ENCODE data around the gene KNDC1. TPM values are rescaled to one million over a fixed set of nuclear protein-coding genes. Genes with fewer than 3 reads are reported as not detected.

The KNDC1 gene
- total and polyA plus RNA-seq, 2 experiments from 2014 or later, result 1.8 to 16.0 TPM

DNA sequence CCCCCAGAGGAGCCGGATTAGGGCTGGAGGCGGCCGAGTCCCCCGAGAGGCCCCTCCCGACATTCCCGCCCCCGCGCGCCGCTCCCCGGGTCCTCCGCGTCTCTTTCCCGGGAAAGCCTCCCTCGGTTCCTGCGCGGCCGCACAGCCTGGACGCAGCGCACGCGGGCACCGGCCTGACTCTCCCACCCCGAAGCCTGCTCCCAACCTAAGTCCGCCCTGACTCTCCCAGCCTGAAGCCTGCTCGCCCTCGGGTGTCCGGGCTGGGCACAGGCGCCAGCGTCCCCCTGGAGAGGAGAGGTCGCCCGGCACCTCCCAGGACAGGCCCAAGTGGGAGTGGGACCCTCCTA lies 77.2 kb downstream of the KNDC1 start:
- ATAC-seq (peak; percentile 36), DNase-seq (ENCODE audit: low spot score) (peak; percentile 64)
- peak overlapping the region; percentile 66 for H3K4me3 ChIP-seq
- Mint-ChIP-seq H3K4me1 (peaks cover 15% of the 10 kb centered on the region), H3K36me3 (ENCODE audit: low read depth) (peaks cover 5% of the 10 kb centered on the region; the same call in 2 of the 3 replicates), H3K4me3 (peak overlapping the region; percentile 70), H3K27ac (no peak overlapping the region), H3K9me3 (no peaks in the 10 kb centered on the region; the same call in 2 of the 3 replicates), H3K27me3 (ENCODE audit: insufficient read depth, low read depth, poor library complexity) (peaks cover 57% of the 10 kb centered on the region)
- H3K4me1 ChIP-seq (ENCODE audit: insufficient read depth), result peaks cover 17% of the 10 kb centered on the region
- H3K9me2 ChIP-seq (ENCODE audit: insufficient read depth), result 0 out of 2 replicates have a peak, but pooled peaks cover 3% of the 10 kb centered on the region
- H3K27ac ChIP-seq (ENCODE audit: low read depth), result no peak overlapping the region
- H4K20me1 ChIP-seq (replicated peaks; ENCODE audit: insufficient read depth), result no peaks in the 10 kb centered on the region; the same call in 1 of the 2 replicates
- H3K79me2 ChIP-seq (replicated peaks; ENCODE audit: insufficient read depth), result peaks cover 4% of the 10 kb centered on the region; the same call in 1 of the 2 replicates
- peak overlapping the region; percentile 69; the same call in 1 of the 2 replicates for H2AFZ ChIP-seq
- TF ChIP-seq, protein P1, sequence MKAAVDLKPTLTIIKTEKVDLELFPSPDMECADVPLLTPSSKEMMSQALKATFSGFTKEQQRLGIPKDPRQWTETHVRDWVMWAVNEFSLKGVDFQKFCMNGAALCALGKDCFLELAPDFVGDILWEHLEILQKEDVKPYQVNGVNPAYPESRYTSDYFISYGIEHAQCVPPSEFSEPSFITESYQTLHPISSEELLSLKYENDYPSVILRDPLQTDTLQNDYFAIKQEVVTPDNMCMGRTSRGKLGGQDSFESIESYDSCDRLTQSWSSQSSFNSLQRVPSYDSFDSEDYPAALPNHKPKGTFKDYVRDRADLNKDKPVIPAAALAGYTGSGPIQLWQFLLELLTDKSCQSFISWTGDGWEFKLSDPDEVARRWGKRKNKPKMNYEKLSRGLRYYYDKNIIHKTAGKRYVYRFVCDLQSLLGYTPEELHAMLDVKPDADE (IDR thresholded peaks at IDR 0.05), result no peak
- TF ChIP-seq ZNF114 (CRISPR knock-in tag; IDR thresholded peaks at IDR 0.05) (no peak), POLR2AphosphoS5 (IDR thresholded peaks at IDR 0.05; ENCODE audit: low read depth) (no peak), STAT1 (IDR thresholded peaks at IDR 0.05; ENCODE audit: unreplicated experiment) (no peak), JUNB (IDR thresholded peaks at IDR 0.05; ENCODE audit: unreplicated experiment) (no peak), NANOG (IDR thresholded peaks at IDR 0.05; ENCODE audit: borderline replicate concordance) (no peak), CREB1 (CRISPR knock-in tag; IDR thresholded peaks at IDR 0.05; ENCODE audit: low read depth) (no peak), ZNF331 (CRISPR knock-in tag; IDR thresholded peaks at IDR 0.05; ENCODE audit: low read depth) (no peak), EZH2phosphoT487 (IDR thresholded peaks at IDR 0.05; ENCODE audit: unreplicated experiment) (no peak), EZH2 (IDR thresholded peaks at IDR 0.05; ENCODE audit: low read depth, unreplicated experiment) (no peak)
- TF ChIP-seq, protein P2, sequence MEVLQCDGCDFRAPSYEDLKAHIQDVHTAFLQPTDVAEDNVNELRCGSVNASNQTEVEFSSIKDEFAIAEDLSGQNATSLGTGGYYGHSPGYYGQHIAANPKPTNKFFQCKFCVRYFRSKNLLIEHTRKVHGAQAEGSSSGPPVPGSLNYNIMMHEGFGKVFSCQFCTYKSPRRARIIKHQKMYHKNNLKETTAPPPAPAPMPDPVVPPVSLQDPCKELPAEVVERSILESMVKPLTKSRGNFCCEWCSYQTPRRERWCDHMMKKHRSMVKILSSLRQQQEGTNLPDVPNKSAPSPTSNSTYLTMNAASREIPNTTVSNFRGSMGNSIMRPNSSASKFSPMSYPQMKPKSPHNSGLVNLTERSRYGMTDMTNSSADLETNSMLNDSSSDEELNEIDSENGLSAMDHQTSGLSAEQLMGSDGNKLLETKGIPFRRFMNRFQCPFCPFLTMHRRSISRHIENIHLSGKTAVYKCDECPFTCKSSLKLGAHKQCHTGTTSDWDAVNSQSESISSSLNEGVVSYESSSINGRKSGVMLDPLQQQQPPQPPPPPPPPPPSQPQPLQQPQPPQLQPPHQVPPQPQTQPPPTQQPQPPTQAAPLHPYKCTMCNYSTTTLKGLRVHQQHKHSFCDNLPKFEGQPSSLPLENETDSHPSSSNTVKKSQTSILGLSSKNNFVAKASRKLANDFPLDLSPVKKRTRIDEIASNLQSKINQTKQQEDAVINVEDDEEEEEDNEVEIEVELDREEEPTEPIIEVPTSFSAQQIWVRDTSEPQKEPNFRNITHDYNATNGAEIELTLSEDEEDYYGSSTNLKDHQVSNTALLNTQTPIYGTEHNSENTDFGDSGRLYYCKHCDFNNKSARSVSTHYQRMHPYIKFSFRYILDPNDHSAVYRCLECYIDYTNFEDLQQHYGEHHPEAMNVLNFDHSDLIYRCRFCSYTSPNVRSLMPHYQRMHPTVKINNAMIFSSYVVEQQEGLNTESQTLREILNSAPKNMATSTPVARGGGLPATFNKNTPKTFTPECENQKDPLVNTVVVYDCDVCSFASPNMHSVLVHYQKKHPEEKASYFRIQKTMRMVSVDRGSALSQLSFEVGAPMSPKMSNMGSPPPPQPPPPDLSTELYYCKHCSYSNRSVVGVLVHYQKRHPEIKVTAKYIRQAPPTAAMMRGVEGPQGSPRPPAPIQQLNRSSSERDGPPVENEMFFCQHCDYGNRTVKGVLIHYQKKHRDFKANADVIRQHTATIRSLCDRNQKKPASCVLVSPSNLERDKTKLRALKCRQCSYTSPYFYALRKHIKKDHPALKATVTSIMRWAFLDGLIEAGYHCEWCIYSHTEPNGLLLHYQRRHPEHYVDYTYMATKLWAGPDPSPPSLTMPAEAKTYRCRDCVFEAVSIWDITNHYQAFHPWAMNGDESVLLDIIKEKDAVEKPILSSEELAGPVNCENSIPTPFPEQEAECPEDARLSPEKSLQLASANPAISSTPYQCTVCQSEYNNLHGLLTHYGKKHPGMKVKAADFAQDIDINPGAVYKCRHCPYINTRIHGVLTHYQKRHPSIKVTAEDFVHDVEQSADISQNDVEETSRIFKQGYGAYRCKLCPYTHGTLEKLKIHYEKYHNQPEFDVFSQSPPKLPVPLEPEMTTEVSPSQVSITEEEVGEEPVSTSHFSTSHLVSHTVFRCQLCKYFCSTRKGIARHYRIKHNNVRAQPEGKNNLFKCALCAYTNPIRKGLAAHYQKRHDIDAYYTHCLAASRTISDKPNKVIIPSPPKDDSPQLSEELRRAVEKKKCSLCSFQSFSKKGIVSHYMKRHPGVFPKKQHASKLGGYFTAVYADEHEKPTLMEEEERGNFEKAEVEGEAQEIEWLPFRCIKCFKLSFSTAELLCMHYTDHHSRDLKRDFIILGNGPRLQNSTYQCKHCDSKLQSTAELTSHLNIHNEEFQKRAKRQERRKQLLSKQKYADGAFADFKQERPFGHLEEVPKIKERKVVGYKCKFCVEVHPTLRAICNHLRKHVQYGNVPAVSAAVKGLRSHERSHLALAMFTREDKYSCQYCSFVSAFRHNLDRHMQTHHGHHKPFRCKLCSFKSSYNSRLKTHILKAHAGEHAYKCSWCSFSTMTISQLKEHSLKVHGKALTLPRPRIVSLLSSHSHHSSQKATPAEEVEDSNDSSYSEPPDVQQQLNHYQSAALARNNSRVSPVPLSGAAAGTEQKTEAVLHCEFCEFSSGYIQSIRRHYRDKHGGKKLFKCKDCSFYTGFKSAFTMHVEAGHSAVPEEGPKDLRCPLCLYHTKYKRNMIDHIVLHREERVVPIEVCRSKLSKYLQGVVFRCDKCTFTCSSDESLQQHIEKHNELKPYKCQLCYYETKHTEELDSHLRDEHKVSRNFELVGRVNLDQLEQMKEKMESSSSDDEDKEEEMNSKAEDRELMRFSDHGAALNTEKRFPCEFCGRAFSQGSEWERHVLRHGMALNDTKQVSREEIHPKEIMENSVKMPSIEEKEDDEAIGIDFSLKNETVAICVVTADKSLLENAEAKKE (CRISPR knock-in tag; IDR thresholded peaks at IDR 0.05), result no peak
- TF ChIP-seq, protein P3, sequence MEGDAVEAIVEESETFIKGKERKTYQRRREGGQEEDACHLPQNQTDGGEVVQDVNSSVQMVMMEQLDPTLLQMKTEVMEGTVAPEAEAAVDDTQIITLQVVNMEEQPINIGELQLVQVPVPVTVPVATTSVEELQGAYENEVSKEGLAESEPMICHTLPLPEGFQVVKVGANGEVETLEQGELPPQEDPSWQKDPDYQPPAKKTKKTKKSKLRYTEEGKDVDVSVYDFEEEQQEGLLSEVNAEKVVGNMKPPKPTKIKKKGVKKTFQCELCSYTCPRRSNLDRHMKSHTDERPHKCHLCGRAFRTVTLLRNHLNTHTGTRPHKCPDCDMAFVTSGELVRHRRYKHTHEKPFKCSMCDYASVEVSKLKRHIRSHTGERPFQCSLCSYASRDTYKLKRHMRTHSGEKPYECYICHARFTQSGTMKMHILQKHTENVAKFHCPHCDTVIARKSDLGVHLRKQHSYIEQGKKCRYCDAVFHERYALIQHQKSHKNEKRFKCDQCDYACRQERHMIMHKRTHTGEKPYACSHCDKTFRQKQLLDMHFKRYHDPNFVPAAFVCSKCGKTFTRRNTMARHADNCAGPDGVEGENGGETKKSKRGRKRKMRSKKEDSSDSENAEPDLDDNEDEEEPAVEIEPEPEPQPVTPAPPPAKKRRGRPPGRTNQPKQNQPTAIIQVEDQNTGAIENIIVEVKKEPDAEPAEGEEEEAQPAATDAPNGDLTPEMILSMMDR (conservative IDR thresholded peaks at IDR 0.05; ENCODE audit: low read depth in 2 of 2), result no peak
- TF ChIP-seq, protein P4, sequence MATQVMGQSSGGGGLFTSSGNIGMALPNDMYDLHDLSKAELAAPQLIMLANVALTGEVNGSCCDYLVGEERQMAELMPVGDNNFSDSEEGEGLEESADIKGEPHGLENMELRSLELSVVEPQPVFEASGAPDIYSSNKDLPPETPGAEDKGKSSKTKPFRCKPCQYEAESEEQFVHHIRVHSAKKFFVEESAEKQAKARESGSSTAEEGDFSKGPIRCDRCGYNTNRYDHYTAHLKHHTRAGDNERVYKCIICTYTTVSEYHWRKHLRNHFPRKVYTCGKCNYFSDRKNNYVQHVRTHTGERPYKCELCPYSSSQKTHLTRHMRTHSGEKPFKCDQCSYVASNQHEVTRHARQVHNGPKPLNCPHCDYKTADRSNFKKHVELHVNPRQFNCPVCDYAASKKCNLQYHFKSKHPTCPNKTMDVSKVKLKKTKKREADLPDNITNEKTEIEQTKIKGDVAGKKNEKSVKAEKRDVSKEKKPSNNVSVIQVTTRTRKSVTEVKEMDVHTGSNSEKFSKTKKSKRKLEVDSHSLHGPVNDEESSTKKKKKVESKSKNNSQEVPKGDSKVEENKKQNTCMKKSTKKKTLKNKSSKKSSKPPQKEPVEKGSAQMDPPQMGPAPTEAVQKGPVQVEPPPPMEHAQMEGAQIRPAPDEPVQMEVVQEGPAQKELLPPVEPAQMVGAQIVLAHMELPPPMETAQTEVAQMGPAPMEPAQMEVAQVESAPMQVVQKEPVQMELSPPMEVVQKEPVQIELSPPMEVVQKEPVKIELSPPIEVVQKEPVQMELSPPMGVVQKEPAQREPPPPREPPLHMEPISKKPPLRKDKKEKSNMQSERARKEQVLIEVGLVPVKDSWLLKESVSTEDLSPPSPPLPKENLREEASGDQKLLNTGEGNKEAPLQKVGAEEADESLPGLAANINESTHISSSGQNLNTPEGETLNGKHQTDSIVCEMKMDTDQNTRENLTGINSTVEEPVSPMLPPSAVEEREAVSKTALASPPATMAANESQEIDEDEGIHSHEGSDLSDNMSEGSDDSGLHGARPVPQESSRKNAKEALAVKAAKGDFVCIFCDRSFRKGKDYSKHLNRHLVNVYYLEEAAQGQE (IDR thresholded peaks at IDR 0.05; ENCODE audit: unreplicated experiment), result no peak
- no peaks in the 10 kb centered on the region for H3K36me3 ChIP-seq (ENCODE audit: insufficient read depth)
- H3K27me3 ChIP-seq (ENCODE audit: insufficient read depth), result peaks cover 54% of the 10 kb centered on the region
- peak overlapping the region; percentile 85 for H3K4me2 ChIP-seq
- peaks cover 7% of the 10 kb centered on the region; the same call in 1 of the 2 replicates for H3F3A ChIP-seq (replicated peaks; ENCODE audit: low read depth)

All from GM23338 (cell line).